Measurements from ENCODE around the gene TMED10. TPM values are rescaled to one million over a fixed set of nuclear protein-coding genes. Genes with fewer than 3 reads are reported as not detected.

The TMED10 gene
- total RNA-seq, 4 donors from 2014 or later: 226 to 421 (median 365) TPM

DNA sequence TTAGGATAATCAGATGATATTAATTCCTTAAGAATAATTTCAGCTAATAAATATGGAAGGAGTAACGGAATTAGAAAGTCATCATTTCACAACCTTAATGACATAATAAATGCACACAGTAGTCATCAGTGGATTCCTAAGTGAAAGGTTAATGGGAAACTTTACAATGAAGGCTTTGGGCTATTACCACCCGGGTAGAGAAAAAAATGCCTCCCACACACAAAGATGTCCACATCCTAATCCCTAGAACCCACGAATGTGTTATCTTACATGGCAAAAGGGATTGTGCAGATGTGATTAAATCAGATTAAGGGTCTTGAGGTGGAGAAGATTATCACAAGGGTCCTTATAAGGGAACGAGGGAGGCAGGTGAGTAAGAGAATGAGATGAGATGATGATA lies 5.6 kb downstream of the TMED10 start:
- TF ChIP-seq, protein P1, sequence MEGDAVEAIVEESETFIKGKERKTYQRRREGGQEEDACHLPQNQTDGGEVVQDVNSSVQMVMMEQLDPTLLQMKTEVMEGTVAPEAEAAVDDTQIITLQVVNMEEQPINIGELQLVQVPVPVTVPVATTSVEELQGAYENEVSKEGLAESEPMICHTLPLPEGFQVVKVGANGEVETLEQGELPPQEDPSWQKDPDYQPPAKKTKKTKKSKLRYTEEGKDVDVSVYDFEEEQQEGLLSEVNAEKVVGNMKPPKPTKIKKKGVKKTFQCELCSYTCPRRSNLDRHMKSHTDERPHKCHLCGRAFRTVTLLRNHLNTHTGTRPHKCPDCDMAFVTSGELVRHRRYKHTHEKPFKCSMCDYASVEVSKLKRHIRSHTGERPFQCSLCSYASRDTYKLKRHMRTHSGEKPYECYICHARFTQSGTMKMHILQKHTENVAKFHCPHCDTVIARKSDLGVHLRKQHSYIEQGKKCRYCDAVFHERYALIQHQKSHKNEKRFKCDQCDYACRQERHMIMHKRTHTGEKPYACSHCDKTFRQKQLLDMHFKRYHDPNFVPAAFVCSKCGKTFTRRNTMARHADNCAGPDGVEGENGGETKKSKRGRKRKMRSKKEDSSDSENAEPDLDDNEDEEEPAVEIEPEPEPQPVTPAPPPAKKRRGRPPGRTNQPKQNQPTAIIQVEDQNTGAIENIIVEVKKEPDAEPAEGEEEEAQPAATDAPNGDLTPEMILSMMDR (IDR thresholded peaks at IDR 0.05; ENCODE audit: low read depth): no peak

DNA sequence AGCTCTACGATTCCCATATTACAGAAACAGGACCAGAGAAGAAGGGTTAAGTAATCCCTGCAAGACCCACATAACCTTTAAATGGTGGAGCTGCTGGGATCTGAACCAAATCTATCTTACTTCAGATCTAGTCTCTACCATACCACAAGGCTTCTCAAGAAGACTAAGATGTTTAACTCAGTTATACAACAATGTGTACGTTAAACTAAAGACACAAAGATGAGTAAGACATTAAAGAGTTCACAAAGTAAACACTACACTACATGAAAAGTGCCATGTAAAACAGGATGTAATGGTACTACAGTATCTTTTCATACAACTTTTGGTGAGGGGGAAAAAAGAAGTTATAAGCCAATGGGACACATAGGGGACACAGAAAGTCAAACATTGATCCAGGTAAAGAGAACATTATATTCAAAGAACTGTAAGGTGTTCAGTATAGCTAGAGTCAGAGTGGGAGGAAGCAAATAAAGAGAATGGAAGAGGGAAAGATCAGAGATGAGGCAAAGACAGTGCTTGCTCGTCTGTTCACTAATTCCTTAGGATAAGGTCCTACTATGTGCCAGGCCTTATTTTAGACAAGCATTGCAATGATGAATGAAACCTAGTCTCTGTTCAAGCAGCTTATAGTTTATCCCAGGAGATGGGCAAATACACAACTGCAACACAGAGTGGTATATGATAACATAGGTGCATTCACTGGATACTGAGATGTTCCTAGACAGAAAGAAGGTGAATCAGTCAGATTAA lies 7.7 kb downstream of the TMED10 start:
- TF ChIP-seq, protein P1 (IDR thresholded peaks at IDR 0.05; ENCODE audit: low read depth): no peak

DNA sequence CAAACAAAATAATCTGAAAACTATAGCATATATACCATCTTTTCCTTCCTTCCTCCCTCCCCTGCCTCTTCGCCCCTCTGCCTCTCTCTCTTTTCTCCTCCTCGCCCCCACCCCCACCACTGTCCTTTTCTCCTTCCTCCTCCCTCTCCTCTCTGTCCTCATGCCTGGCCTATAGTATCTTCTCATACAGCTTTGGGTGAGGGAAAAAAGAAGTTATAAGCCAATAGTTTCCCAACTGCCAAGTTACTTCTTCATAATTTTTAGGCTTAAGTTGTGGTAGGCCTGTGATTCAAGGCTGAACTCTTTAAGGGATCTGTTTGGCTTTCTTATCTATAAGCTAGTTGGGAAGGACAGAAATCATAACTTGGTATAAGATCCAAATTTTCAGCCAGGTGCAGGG lies 9.1 kb downstream of the TMED10 start:
- TF ChIP-seq, protein P1 (IDR thresholded peaks at IDR 0.05; ENCODE audit: low read depth): no peak

GRCh38 chr14:75165586-75166391 lies 10.6 kb downstream of the TMED10 start:
- TF ChIP-seq, protein P1 (IDR thresholded peaks at IDR 0.05; ENCODE audit: low read depth): no peak

DNA sequence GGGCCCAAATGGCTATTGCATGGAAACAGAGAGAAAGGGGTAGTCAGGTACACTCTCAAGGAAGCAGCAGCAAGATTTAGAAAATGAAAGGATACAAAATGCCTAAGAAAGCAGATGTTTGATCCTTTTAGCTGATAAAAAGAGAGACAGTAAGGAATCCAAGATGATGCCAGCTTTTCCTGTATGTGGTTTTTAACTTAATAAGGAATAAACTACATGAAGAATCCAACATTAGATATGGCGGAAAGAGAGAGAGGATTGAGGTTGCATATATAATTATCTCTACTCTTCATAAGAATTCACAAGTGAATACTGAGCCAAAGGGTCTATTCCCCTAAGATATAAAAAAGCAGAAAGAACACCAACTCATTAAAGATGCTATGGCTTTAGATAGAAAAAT lies 11.6 kb downstream of the TMED10 start:
- TF ChIP-seq, protein P1 (IDR thresholded peaks at IDR 0.05; ENCODE audit: low read depth): no peak

DNA sequence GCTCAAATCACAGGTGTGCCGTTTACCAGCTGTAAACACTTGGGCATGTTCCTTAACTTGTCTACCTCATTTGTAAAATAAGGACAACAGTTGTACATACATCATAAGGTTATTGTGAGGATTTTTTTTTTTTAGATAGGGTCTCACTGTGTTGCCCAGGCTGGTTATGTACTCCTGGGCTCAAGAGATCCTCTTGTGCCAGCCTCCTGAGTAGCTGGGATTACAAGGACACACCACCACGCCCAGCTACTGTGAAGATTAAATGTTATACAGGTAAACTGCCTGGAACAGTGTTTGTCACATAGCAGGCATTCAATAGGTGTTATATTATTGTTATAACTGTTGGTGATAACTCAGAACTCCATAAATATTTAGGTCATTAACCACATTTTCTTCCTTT lies 12.7 kb downstream of the TMED10 start:
- TF ChIP-seq, protein P1 (IDR thresholded peaks at IDR 0.05; ENCODE audit: low read depth): no peak

GRCh38 chr14:75162631-75163030 lies 13.8 kb downstream of the TMED10 start:
- TF ChIP-seq, protein P1 (IDR thresholded peaks at IDR 0.05; ENCODE audit: low read depth): no peak
